ENCODE results near the gene FYCO1. TPM values are rescaled to one million over a fixed set of nuclear protein-coding genes. Genes with fewer than 3 reads are reported as not detected.

Gene FYCO1
- total RNA-seq, 2 experiments from 2014 or later = 9.4 to 15.2 TPM

- intact Hi-C loops (cut with micrococcal nuclease; ENCODE audit: unreplicated experiment) = loop anchor here (1.0 kb wide), 1 partner anchor 168 kb away; no protein-coding TSS in a partner anchor
- ChIA-PET POLR2A (interaction anchor here (0.6 kb wide), 1 partner anchor 224 kb away, joined by 4 read pairs; no protein-coding TSS in a partner anchor), CTCF (ENCODE audit: unreplicated experiment) (interaction anchor here (0.6 kb wide), 1 partner anchor 774 kb away, joined by 3 read pairs; no protein-coding TSS in a partner anchor)
- peak; percentile 48 for DNase-seq (ENCODE audit: low spot score)
- no peaks in the 10 kb centered on the region for H3K79me2 ChIP-seq (ENCODE audit: insufficient read depth, low read depth, low read length)
- BruUV-seq (replicated peaks) = no TSS peak
- no peaks in the 10 kb centered on the region for H3K9me3 ChIP-seq (ENCODE audit: low read length)
- H3K4me2 ChIP-seq (ENCODE audit: low read length) = no peak overlapping the region
- H4K20me1 ChIP-seq (ENCODE audit: insufficient read depth, low read length) = no peaks in the 10 kb centered on the region
- no peak for TF ChIP-seq EZH2phosphoT487 (IDR thresholded peaks at IDR 0.05; ENCODE audit: borderline replicate concordance, low read depth, low read length)
- TF ChIP-seq CTCF (conservative IDR thresholded peaks at IDR 0.05; ENCODE audit: low read length) = peak; percentile 79
- H3K9me2 ChIP-seq (ENCODE audit: insufficient read depth, low read length) = no peaks in the 10 kb centered on the region
- H2AFZ ChIP-seq (ENCODE audit: low read length) = no peak overlapping the region
- H3K4me1 ChIP-seq (ENCODE audit: insufficient read depth, low read length, poor library complexity, severe bottlenecking) = no peaks in the 10 kb centered on the region
- H3K4me3 ChIP-seq (ENCODE audit: low read depth, low read length, poor library complexity, severe bottlenecking) = no peak overlapping the region
- no peak overlapping the region for H3K27ac ChIP-seq (ENCODE audit: low read depth, low read length, poor library complexity, severe bottlenecking)
- H3K36me3 ChIP-seq (ENCODE audit: insufficient read depth, low read length) = peaks cover 82% of the 10 kb centered on the region
Observed at GRCh38 chr3:45929042-45929679, 66.5 kb downstream of the FYCO1 start.

GRCh38 chr3:45927881-45928280, 67.7 kb downstream of the FYCO1 start:
- ChIA-PET CTCF (ENCODE audit: unreplicated experiment) (no interaction called here), POLR2A (interaction anchor here (0.7 kb wide), 1 partner anchor 11 kb away, joined by 4 read pairs; no protein-coding TSS in a partner anchor)
- no peaks in the 10 kb centered on the region for H3K9me2 ChIP-seq (ENCODE audit: insufficient read depth, low read length)
- intact Hi-C loops (cut with micrococcal nuclease; ENCODE audit: unreplicated experiment) = no loop called here
- no peak overlapping the region for H3K4me3 ChIP-seq (ENCODE audit: low read depth, low read length, poor library complexity, severe bottlenecking)
- DNase-seq (ENCODE audit: low spot score) = no peak
- H3K79me2 ChIP-seq (ENCODE audit: insufficient read depth, low read depth, low read length) = no peaks in the 10 kb centered on the region
- no peak overlapping the region for H3K4me2 ChIP-seq (ENCODE audit: low read length)
- TF ChIP-seq EZH2phosphoT487 (IDR thresholded peaks at IDR 0.05; ENCODE audit: borderline replicate concordance, low read depth, low read length) = no peak
- no peak for TF ChIP-seq CTCF (conservative IDR thresholded peaks at IDR 0.05; ENCODE audit: low read length)
- BruUV-seq (replicated peaks) = no TSS peak
- no peaks in the 10 kb centered on the region for H3K9me3 ChIP-seq (ENCODE audit: low read length)
- no peaks in the 10 kb centered on the region for H3K4me1 ChIP-seq (ENCODE audit: insufficient read depth, low read length, poor library complexity, severe bottlenecking)
- H4K20me1 ChIP-seq (ENCODE audit: insufficient read depth, low read length) = no peaks in the 10 kb centered on the region
- H2AFZ ChIP-seq (ENCODE audit: low read length) = no peak overlapping the region
- no peak overlapping the region for H3K27ac ChIP-seq (ENCODE audit: low read depth, low read length, poor library complexity, severe bottlenecking)
- H3K36me3 ChIP-seq (ENCODE audit: insufficient read depth, low read length) = peaks cover 81% of the 10 kb centered on the region

DNA sequence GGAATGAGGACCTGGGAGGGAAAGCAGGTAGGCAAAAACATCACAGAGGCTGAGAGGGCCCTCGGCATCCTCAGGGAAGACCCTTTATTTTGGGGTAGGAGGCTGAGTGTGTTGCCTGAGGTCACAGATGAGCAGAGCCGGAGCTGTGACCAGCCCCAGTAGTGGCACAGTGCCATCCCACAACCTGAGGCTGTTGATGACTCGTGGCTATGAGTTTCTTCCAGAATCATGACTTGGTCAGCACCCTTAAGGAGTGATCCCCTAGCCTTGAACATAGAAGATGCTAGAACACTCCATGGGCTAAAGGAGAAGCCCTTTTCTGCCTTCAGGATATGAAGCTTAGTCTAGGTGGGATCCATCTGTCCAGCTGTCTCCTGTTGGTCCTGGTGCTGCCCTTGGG, 71.9 kb downstream of the FYCO1 start:
- no peak for DNase-seq (ENCODE audit: low spot score)
- Histone ChIP-seq H3K36me3 (ENCODE audit: insufficient read depth, low read length) (peaks cover 60% of the 10 kb centered on the region), H3K27ac (ENCODE audit: low read depth, low read length, poor library complexity, severe bottlenecking) (no peak overlapping the region)

More for the DNA sequence above, 71.9 kb downstream of the FYCO1 start:
- ChIA-PET POLR2A (interaction anchor here (1.4 kb wide), 1 partner anchor 15 kb away, joined by 3 read pairs; no protein-coding TSS in a partner anchor), CTCF (ENCODE audit: unreplicated experiment) (no interaction called here)
- no peaks in the 10 kb centered on the region for H3K79me2 ChIP-seq (ENCODE audit: insufficient read depth, low read depth, low read length)
- no TSS peak for BruUV-seq (replicated peaks)
- no peaks in the 10 kb centered on the region for H4K20me1 ChIP-seq (ENCODE audit: insufficient read depth, low read length)
- H3K9me2 ChIP-seq (ENCODE audit: insufficient read depth, low read length) = no peaks in the 10 kb centered on the region
- no peaks in the 10 kb centered on the region for H3K4me1 ChIP-seq (ENCODE audit: insufficient read depth, low read length, poor library complexity, severe bottlenecking)
- H3K4me3 ChIP-seq (ENCODE audit: low read depth, low read length, poor library complexity, severe bottlenecking) = no peak overlapping the region
- no peak overlapping the region for H2AFZ ChIP-seq (ENCODE audit: low read length)
- intact Hi-C loops (cut with micrococcal nuclease; ENCODE audit: unreplicated experiment) = no loop called here
- H3K9me3 ChIP-seq (ENCODE audit: low read length) = no peaks in the 10 kb centered on the region
- H3K4me2 ChIP-seq (ENCODE audit: low read length) = no peak overlapping the region
- TF ChIP-seq CTCF (conservative IDR thresholded peaks at IDR 0.05; ENCODE audit: low read length) (no peak), EZH2phosphoT487 (IDR thresholded peaks at IDR 0.05; ENCODE audit: borderline replicate concordance, low read depth, low read length) (no peak)

Measured in OCI-LY7 (cell line).